Epidermal melanocyte (primary cell): Measurements from ENCODE around the gene KIAA1671.
A peak's percentile ranks its signal among the peaks of the same experiment; 100 is the strongest.
"Not testable (repeated sequence)": the region's sequence is repeated elsewhere in the genome, so short reads cannot be mapped to it uniquely, and the experiment has no call there.

ENCODE experiments used
- DNase-seq: peaks from one replicate; pipeline ENCODE4 v3.0.0; 2011; ENCODE audit warnings: low spot score; ENCODE audit not compliant: insufficient read length

The KIAA1671 gene

DNA sequence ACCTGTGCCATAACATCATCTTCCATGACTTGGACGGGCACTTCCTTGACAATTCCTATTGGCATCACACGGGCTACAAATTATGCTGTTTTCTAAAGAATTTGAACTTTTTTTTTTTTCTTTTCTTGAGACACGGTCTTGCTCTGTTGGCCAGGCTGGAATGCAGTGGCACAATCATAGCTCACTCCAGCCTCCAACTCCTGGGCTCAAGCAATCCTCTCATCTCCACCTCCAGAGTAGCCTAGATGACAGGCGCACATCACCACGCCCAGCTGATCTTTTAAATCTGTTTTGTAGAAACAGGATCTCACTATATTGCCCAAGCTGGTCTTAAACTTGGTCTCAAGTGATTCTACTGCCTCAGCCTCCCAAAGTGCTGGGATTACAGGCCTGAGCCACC is 243.8 kb downstream of the KIAA1671 start:
- no peak for DNase-seq

DNA sequence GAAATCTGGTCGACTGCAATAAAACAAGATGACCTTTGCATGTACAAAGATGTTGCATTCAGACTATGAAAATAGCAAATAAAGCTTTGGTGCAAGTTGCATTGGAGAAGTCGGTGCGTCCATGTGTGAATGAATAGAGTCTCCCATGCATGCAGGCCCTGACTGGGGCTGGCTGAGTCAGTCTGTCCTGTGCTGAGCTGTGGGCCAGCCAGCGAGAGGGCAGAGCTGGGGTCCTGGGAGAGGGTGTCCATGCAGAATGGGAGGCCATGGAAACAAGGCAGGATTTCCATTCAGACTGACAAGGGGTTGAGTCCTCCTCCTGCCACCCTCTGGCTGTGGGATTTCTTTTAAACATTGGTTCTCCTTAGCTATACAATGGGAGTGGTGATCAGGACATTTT is 244.8 kb downstream of the KIAA1671 start:
- no peak for DNase-seq

DNA sequence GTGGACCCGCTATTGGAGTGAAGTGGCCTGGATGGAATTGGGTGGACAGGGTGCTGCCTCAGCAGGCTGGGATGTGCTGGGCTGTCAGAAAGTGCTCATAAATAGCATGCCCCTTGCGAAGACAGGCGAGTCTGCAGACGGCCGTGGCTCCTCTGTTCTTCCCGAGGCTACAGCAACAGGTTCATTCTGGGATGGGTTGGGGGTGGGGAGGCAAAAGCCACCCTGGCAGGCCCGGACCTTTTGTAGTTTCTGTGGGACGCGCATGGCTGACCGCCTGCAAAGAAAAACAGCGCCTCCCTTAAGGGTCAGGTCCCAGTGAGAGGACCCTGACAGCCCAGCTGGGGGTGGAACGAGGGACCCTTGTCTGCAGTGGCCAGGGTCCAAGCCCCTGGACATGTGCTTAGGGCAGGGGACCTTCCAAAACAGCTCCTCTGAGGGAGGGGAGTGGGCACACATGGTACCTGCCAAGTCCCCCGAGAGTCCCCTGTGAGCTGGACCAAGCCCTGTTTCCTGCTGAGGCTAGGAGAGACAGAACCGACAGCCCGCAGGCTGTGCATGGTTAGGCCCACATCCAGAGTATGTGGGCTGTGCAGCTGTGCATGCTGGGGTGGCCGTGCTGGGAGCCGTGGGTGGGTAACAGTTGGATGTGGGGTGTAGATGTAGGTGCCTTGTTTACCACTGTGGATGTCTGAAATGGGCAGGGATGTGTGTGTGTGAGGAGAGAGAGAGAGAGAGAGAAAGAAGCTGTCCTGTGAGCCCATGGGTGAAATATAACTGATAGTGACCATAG is 247.4 kb downstream of the KIAA1671 start, which contains the start of gene CRYBB3:
Gene CRYBB3 (plus strand): TSS at position 128 of the 790 bp plus-strand sequence. CDS start 1,539 bp downstream, outside the sequence.
- DNase-seq: no peak

DNA sequence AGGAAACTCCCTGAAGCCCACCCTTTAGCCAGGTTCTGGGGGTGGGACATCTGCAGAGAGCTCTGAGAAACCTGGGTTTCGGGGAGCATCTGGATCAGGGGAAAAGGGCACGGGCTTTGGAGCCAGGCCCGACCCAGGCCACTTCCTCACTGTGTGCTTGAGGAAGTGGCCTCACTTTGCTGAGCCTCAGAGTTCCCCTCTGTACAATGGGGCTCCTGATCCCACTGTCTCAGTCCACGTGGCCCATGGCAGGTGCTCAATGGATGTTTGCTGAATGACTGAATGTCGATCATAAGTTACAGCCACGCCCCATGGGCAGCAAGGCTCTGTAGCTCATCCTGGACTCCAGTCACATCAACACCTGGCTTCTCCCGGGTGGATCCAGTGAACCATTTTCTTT is 248.5 kb downstream of the KIAA1671 start:
- no peak for DNase-seq

DNA sequence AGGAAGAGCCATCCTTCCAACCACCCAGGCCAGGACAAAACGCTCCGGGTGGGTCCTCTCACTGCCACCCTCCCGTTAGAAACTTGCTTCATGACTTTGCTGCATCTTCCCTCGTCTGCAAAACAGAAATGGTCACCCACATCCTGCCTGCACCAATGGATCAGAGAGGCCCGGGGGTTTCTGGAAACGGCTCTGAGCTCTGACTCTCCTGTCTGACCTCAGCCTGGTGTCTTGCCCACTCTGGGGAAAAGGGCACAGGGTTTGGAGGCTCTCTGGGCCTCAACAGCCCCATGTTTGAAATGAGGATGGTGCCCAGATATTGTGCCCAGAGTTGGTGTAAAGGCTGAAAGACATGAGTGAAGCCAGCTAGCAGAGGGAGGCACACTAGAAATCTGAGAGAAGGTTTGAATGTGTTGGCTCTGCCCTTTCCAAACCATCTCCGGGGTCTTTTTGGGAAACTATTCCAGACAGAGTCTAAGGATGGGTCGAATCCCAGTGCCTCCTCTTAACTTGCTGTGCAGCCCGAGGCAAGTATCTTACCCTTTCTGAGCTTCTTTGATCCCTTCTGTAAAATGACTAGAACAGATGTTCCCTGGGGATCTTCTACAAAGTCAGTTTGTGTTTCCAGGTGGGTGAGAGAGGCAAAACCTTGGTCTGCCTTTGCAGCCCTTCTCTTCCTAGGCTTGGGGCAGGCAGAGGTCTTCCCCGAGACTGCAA is 249.2 kb downstream of the KIAA1671 start:
- DNase-seq: no peak

DNA sequence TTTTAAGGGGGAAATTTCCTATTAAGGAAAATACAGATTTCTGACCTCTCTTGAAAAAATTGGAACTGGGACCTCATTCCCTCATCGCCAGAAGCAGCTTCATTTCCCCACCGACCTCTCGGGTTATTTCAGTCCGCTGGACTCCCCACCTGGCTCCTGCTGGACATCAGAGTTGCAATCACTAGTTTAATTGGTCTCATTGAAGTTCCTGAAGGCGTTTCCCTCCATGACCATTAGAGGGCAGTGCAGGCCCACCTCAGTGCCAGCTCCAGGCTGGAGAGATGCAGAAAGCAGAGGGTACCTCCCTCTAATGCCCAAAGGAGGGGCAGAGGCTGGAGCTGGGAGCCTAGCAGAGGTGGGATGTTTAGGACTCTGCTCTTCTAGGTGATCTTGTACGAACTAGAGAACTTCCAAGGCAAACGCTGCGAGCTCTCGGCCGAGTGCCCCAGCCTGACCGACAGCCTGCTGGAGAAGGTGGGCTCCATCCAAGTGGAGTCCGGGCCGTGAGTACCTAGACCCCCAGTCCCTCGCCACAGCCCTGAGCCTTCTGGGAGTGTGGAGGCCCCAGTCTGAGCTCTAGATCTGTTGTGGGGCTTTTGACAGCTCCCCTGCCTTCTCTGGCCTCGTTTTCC is 249.9 kb downstream of the KIAA1671 start:
- peak; percentile 74 for DNase-seq

DNA sequence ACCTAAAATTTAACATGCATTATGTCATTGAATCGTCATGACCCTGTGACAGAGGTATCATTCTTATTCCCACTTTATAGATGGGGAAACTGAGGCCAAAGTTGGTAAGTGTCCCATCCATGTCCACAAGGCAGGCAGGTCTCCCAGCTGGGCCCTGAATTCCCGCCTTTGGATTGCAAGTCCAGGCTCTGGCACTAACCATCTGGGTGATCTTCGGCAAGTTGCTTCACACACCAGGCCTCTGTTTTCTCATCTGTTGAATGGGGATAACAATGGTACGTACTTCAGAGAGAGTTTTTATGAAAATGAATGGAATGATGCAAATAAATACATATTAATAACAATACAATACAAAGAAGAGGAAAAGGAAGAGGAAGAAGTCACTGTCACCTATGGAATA is 250.6 kb downstream of the KIAA1671 start:
- DNase-seq: no peak

DNA sequence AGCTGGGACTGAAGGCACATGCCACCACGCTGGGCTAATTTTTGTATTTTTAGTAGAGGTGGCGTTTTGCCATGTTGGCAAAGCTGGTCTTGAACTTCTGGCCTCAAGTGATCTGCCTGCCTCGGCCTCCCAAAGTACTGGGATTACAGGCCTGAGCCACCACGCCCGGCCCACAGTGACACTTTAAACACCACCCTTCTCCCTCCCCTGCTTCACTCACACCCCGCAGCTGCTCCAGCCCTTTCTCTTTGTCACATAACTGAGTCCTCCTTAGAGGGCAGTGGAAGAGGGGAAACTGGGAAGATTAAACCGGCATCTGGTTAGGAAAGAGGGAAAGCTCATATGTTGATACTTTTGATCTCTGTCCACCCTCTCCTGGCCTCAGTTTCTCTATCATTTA is 252.0 kb downstream of the KIAA1671 start:
- DNase-seq: not testable (repeated sequence)

DNA sequence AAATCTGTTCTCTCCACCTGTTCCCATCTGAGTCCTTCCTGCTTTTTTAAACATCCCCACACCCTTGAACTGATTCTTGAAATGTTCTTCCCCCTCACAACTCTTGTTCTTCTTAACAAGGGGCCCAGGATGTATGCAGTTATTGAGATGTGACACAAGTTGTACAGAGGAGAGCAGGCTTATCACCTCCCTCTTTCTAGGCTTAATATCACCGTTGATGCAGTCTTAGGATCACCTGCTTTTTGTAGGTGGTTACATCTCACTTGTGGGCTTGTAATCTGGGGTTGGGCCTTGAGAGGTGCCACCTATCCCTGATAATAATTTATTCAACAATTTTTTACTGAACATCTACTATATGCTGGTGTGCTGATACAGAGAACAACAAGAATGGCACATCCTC is 253.3 kb downstream of the KIAA1671 start:
- DNase-seq: no peak

DNA sequence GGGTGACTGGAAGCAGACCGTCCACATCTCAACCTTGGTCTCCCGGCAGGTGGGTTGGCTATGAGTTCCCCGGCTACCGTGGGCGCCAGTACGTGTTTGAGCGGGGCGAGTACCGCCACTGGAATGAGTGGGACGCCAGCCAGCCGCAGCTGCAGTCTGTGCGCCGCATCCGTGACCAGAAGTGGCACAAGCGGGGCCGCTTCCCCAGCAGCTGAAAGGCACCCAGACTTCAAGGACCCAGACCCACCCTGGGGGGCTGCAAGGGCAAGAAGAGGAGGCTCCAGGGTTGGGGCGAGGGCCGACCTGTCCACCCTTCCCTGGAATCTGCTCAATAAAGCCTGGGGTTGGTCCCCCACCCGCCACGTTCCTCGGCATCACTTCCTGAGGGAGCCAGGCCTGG is 254.5 kb downstream of the KIAA1671 start:
- DNase-seq: no peak

DNA sequence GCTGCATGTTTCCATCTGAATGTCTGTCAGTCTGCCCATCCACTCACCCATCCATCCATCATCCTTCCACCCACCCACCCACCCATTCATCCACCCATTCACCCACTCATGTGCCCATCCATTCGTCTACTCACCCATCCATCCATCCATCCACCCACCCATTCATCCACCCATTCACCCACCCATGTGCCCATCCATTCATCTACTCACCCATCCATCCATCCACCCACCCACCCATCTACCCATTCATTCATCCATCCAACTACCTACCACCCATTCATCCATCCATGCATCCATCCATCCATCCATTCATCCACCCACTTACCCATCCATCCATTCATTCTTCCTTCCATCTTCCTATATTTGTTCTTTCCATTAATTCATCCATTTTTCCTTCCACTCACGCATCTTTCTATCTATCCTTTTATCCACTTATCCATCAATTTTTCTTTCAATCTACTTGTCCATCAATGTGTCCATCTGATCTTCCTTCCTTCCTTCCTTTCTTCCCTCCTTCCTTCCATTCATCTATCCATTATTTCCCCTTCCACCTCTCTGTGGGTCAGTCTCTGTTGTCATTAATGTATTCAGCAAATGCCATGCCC is 255.1 kb downstream of the KIAA1671 start:
- no peak for DNase-seq

DNA sequence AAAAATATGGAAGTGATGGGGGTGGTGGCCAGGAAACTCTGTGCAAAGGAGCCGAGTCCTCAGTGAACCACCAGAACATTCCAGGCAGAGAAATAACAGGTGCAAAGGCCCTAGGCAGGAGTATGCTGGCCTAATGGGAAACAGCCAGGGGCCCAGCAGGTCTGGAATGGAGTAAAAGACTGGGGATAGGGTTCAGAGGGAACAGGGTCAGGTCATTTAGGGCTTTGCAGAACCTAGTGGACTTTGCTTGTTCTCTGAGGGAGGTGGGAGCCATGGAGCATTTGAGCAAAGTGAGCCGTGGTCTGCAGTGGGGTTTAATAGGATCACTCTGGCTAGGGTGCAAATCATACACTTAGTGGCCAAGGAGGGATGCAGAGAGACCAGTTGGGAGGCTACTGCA is 255.8 kb downstream of the KIAA1671 start:
- DNase-seq: no peak

DNA sequence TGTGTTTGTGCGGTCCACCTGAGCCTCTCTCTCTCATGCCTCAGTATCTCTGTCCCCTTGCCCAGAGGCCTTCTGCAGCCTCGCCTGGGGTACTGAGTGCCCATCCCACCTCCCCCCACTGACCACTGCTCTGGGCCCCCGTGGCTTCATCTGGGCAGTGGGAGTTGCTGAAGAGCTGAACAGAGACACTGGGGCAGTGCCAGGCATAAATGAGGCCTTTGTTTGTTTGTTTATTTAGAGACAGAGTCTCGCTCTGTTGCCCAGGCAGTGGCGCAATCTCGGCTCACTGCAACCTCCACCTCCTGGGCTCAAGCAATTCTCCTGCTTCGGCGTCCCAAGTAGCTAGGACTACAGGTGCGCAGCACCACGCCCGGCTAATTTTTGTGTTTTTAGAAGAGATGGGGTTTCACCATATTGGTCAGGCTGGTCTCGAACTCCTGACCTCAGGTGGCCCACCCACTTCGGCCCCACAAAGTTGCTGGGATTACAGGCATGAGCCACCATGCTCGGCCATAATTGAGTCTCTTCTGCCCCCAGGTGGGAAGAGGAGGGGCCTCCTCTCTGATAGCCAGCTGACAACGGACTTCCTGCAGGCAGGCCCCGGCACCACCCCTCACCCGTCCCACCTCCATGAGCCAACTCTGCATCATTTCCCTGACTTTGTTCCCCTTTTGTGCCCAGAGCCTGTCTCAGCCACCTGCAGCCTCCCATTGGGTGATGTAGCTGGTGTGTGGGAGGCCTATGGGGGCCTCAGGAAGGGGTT is 256.4 kb downstream of the KIAA1671 start:
- no peak for DNase-seq

DNA sequence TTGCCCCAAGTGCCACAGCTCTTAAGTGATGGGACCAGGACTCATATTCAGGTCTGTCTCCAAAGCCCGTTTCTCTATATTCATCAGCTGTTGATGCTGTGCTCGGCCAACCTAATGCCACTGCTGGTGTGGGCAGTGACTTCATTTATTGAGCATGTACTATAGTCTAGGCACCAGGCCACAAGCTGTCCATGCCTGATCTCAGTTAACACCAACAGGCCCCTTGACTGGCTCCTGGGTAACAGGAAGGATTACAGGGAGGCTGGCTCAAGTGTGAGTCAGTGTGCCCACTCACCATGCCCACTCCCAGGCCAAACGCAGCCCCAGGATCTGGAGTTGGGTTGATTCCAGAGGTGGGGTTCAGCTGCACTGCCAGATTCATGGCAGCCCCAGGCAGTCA is 258.3 kb downstream of the KIAA1671 start:
- no peak for DNase-seq

DNA sequence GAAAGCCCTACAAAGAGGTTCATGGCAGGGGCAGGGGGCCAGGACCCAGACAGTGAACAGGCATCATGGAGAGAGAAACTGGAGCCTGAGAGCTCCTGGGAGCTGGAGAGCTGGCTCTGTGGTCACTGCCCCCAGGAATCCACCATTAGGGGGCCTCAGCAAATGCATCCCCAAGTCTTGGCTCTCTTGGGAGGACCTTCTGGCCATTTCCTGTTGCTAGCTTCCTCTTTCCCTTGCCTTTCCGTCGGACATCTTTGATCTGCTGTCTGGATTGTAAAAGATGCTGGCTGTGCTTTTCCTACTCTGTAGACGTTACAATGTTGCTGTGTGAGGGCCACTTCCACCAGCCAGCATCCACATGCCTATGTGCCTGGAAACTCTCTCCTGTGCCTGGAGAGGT is 259.8 kb downstream of the KIAA1671 start:
- no peak for DNase-seq

DNA sequence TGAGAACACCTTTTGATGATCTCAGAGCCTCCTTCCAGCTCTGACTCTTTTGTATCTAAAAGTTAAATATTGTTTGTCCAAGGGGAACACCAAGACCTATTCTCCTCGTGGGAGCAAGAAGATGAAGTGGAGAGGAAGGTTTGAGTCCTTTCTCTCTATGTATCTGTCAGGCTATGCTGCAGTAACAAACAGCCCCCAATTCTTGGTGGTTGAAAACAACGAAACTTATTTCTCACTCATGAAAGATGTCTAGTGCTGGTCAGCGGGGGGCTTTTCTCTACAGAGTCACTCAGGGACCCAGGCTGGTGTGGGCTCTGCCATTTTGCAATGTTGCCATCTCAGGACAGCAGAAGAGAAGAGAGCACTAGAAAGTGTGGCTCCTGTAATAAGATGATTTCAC is 260.7 kb downstream of the KIAA1671 start:
- DNase-seq: no peak

DNA sequence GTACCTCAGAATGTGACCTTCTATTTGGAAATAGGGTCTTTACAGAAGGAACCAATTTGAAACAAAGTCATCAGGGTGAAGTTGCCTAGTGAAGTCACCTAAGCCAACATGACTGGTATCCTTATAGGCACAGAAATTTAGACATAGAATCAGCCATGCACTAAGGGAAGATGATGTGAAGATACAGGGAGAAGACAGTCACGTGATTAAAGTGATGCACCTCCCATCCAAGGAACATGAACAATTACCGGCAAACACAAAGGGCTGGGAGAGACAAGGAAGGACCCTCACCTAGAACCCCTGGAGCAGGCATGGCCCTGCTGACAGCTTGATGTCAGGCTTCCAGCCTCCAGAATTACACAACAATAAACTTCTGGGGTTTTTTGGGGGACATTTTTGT is 263.7 kb downstream of the KIAA1671 start:
- no peak for DNase-seq

DNA sequence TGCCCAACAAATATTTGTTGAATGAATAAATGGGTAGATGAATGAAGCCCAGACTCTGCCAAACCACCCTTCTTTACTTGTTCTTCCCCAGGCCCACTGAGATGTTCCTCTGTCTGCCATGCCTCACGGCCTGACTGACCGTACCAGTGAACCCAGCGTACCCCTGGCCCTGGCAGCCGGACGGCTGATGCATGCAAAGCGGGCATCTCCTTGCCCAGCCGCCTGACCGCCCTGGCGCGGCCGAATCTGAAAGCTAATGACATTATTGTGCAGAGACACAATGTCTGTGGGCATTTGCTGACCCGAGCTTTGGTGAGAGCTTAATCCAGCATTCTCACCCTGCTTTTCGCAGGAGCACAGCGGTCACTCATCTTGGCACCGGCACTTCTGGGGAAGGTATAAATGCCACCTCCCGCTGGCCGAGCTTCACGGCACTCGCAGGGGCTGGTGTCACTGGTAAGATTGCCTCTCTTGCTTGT is 266.7 kb downstream of the KIAA1671 start, which contains the start of gene CRYBB2:
Gene CRYBB2 (plus strand): TSS at position 429 of the 479 bp plus-strand sequence. CDS start 1,791 bp downstream, outside the sequence.
- no peak for DNase-seq

DNA sequence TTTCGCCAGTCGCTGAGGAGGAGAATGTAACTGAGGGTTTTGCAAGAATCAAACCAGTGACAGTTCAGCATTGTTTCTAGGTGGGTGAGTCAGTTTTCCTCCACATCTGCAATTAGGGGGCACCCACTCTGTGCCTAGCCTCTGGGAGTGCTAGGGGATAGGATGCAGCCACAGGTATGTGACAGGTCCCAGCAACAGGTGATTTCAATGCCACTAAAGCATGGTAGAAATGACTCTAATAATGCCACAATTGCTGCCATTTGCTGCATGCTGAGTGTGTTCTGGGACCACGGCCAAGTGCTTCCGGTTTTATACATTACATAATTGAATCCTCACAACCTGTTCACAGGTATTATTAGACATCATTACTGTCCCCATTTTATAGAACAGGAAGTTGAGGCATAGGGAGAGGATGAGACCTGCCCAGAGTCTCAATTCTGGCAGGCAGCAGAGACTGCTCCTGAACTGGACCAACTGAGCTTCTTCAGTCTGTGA is 267.5 kb downstream of the KIAA1671 start:
- no peak for DNase-seq

DNA sequence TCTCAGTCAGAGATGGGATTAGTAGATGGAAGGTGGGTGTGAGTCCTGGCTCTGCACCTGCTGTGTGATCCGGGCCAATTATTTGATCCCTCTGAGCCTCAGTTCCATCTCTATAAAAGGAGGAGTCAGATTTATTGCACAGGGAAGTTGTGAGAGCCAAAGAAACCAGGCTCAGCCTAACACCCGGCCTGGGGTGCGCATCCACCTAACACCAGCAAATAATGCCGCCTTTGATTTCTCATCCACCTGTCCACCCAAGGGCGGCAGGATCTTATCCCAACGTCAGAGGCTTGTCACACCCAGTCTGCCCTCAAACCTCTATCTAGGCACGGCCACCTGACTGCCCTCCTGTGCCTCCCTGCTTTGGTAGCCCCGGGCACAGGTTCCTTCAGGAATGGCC is 269.3 kb downstream of the KIAA1671 start:
- no peak for DNase-seq
